ENCODE measurements around the gene ASGR1. TPM values are rescaled to one million over a fixed set of nuclear protein-coding genes. Genes with fewer than 3 reads are reported as not detected.

Gene ASGR1
- total RNA-seq, 4 donors from 2014 or later = 0.54 to 1.2 TPM; not detected in 2

GRCh38 chr17:7178973-7179316 is 225 bp downstream of the ASGR1 start:
- H3K9me3 ChIP-seq = no peaks in the 10 kb centered on the region
- H3K4me3 ChIP-seq = no peak overlapping the region
- H3K27ac ChIP-seq = no peak overlapping the region
- TF ChIP-seq POLR2AphosphoS5 (IDR thresholded peaks at IDR 0.05) (no peak), POLR2A (IDR thresholded peaks at IDR 0.05) (no peak), CTCF (IDR thresholded peaks at IDR 0.05) (no peak), EP300 (IDR thresholded peaks at IDR 0.05) (no peak)
- WGBS, 2 donors (ENCODE audit: low coverage in 1 of 2) = 43 to 67% methylated on average over 4 to 6 of the region's 11 CpGs
- no peak for ATAC-seq
- peaks cover 51% of the 10 kb centered on the region for H3K27me3 ChIP-seq
- no peaks in the 10 kb centered on the region for H3K36me3 ChIP-seq
- H3K4me1 ChIP-seq = peaks cover 0 to 21% (median 12%) of the 10 kb centered on the region in 3 donors

GRCh38 chr17:7177954-7178477 is 1.2 kb downstream of the ASGR1 start:
- peak overlapping the region in 1 of 2 donors; percentile 41 for H3K4me3 ChIP-seq
- no peaks in the 10 kb centered on the region for H3K36me3 ChIP-seq
- TF ChIP-seq POLR2AphosphoS5 (IDR thresholded peaks at IDR 0.05) = no peak
- TF ChIP-seq EP300 (IDR thresholded peaks at IDR 0.05) = no peak
- no peak for TF ChIP-seq POLR2A (IDR thresholded peaks at IDR 0.05)
- no peak for TF ChIP-seq CTCF (IDR thresholded peaks at IDR 0.05)
- ATAC-seq = no peak
- H3K27me3 ChIP-seq = peaks cover 60% of the 10 kb centered on the region
- H3K4me1 ChIP-seq = peaks cover 0 to 25% (median 12%) of the 10 kb centered on the region in 3 donors
- WGBS, 2 donors (ENCODE audit: low coverage in 1 of 2) = 0 to 17% methylated on average over 4 to 6 of the region's 18 CpGs
- no peaks in the 10 kb centered on the region for H3K9me3 ChIP-seq
- no peak overlapping the region for H3K27ac ChIP-seq

GRCh38 chr17:7177191-7177953 is 1.8 kb downstream of the ASGR1 start:
- H3K4me1 ChIP-seq = peaks cover 0 to 25% (median 12%) of the 10 kb centered on the region in 3 donors
- no peak overlapping the region for H3K27ac ChIP-seq
- no peaks in the 10 kb centered on the region for H3K36me3 ChIP-seq
- H3K4me3 ChIP-seq = peak overlapping the region in 1 of 2 donors; percentile 41
- WGBS, 2 donors (ENCODE audit: low coverage in 1 of 2) = 0% methylated on average over 7 to 17 of the region's 31 CpGs
- TF ChIP-seq EP300 (IDR thresholded peaks at IDR 0.05) = no peak
- peak in 3 of 4 experiments; percentile 58 to 91 (median 60) for TF ChIP-seq CTCF (IDR thresholded peaks at IDR 0.05)
- peaks cover 63% of the 10 kb centered on the region for H3K27me3 ChIP-seq
- peak; percentile 80 for ATAC-seq
- no peaks in the 10 kb centered on the region for H3K9me3 ChIP-seq

GRCh38 chr17:7176841-7177190 is 2.4 kb downstream of the ASGR1 start:
- no peak for TF ChIP-seq EP300 (IDR thresholded peaks at IDR 0.05)
- TF ChIP-seq CTCF (IDR thresholded peaks at IDR 0.05) = no peak
- TF ChIP-seq POLR2AphosphoS5 (IDR thresholded peaks at IDR 0.05) = no peak
- TF ChIP-seq POLR2A (IDR thresholded peaks at IDR 0.05) = no peak
- Histone ChIP-seq H3K27me3 (peaks cover 63% of the 10 kb centered on the region), H3K27ac (no peak overlapping the region), H3K4me1 (peaks cover 0 to 25% (median 12%) of the 10 kb centered on the region in 3 donors), H3K9me3 (no peaks in the 10 kb centered on the region), H3K4me3 (peak overlapping the region in 1 of 2 donors; percentile 41), H3K36me3 (no peaks in the 10 kb centered on the region)
- WGBS, 2 donors (ENCODE audit: low coverage in 1 of 2) = 0 to 15% methylated on average over 3 to 4 of the region's 17 CpGs
- peak; percentile 17 for ATAC-seq
